ENCODE data around the gene MAP3K10. TPM values are rescaled to one million over a fixed set of nuclear protein-coding genes. Genes with fewer than 3 reads are reported as not detected.

Gene MAP3K10
- total RNA-seq, 4 donors from 2014 or later: 10.8 to 19.5 (median 11.9) TPM

- Histone ChIP-seq H3K36me3 (no peaks in the 10 kb centered on the region), H3K27ac (no peak overlapping the region), H3K4me3 (no peak overlapping the region), H3K27me3 (no peaks in the 10 kb centered on the region), H3K4me1 (no peaks in the 10 kb centered on the region), H3K9me3 (no peaks in the 10 kb centered on the region)
- no peak for DNase-seq
- WGBS, 2 donors (ENCODE audit: low coverage in 1 of 2): 69 to 71% methylated on average over 5 of the region's 5 CpGs
- TF ChIP-seq POLR2AphosphoS5 (IDR thresholded peaks at IDR 0.05): no peak
- TF ChIP-seq, protein P1, sequence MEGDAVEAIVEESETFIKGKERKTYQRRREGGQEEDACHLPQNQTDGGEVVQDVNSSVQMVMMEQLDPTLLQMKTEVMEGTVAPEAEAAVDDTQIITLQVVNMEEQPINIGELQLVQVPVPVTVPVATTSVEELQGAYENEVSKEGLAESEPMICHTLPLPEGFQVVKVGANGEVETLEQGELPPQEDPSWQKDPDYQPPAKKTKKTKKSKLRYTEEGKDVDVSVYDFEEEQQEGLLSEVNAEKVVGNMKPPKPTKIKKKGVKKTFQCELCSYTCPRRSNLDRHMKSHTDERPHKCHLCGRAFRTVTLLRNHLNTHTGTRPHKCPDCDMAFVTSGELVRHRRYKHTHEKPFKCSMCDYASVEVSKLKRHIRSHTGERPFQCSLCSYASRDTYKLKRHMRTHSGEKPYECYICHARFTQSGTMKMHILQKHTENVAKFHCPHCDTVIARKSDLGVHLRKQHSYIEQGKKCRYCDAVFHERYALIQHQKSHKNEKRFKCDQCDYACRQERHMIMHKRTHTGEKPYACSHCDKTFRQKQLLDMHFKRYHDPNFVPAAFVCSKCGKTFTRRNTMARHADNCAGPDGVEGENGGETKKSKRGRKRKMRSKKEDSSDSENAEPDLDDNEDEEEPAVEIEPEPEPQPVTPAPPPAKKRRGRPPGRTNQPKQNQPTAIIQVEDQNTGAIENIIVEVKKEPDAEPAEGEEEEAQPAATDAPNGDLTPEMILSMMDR (IDR thresholded peaks at IDR 0.05): no peak
- no peak for TF ChIP-seq POLR2A (IDR thresholded peaks at IDR 0.05)
- no peak for TF ChIP-seq EP300 (IDR thresholded peaks at IDR 0.05; ENCODE audit: low read depth)
- intact Hi-C loops (cut with DNase I; ENCODE audit: low total_unique reads) (no loop called here), in situ Hi-C loops (cut with MboI; ENCODE audit: low pct_ligation_motif_present in 1 of 4, low pct_unique_long_range_greater_than_20kb in 1 of 4, low sequenced_read_pairs in 3 of 4) (no loop called here)
These were observed 15.4 kb upstream of the MAP3K10 start for GRCh38 chr19:40175820-40176219.

DNA sequence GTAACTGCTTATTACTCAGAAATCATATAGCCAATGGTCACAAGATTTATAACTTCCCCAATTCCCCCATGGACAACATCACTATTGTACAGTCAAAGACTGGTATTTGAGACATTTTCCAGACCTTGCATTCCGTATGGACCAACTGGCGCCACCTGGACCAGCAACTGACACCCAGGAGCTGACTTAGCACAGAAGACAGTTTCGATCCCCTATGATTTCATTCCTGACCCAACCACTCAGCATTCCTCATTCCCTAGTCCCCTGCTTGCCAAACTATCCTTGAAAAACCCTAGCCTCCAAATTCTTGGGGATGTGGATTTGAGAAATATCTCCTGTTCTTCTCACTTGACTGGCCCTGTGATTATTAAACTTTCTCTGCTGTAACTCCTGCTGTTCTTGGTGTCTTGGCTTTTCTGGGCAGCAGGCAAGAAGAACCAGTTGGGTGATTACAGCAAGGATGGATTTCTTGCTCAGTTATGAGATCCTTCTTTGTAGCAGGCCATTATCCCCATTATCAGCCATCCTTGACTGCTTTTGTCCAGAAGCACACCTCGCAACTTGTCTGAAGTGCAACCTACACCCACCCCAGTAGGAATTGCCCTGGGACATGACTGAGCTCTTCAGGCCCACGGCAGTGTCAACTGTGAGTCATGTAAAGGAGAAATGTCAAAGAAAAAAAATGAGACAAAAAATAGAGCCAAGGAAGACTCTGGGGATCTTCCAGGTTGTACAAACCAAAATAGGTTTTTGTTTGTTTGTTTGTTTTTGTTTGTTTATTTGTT is 13.7 kb upstream of the MAP3K10 start:
- WGBS, 2 donors (ENCODE audit: low coverage in 1 of 2): 80 to 89% methylated on average over 3 to 5 of the region's 5 CpGs

DNA sequence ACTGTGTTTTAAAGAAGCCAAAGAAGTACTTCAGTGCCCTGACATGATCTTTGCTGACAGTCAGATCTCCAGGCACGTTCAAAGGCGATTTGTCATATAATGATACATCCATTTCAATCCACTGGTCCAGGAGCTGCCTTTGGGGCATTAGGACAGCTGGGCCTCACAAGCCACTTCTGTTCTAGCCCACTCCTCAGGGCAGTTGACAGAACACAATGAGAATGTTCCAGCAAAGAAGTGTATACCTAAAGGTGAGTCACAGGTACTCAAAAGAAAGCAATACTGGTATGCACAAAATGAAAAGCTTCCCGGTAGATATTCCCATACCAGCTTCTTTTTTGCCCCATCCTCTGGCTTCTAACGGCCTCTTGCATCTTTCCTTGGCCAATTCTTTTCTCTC is 12.5 kb upstream of the MAP3K10 start:
- no peak for DNase-seq
- no peak overlapping the region for H3K4me3 ChIP-seq
- TF ChIP-seq EP300 (IDR thresholded peaks at IDR 0.05; ENCODE audit: low read depth) (no peak), POLR2AphosphoS5 (IDR thresholded peaks at IDR 0.05) (no peak)
- TF ChIP-seq, protein P1 (IDR thresholded peaks at IDR 0.05): no peak
- no peaks in the 10 kb centered on the region for H3K27me3 ChIP-seq
- no peaks in the 10 kb centered on the region for H3K9me3 ChIP-seq
- in situ Hi-C loops (cut with MboI; ENCODE audit: low pct_ligation_motif_present in 1 of 4, low pct_unique_long_range_greater_than_20kb in 1 of 4, low sequenced_read_pairs in 3 of 4): no loop called here
- 58 to 82% methylated on average over 2 to 4 of the region's 4 CpGs for WGBS, 2 donors (ENCODE audit: low coverage in 1 of 2)
- H3K27ac ChIP-seq: no peak overlapping the region
- intact Hi-C loops (cut with DNase I; ENCODE audit: low total_unique reads): no loop called here
- no peaks in the 10 kb centered on the region for H3K4me1 ChIP-seq
- no peaks in the 10 kb centered on the region for H3K36me3 ChIP-seq

More for the DNA sequence above, 13.7 kb upstream of the MAP3K10 start:
- DNase-seq: no peak
- H3K4me1 ChIP-seq: no peaks in the 10 kb centered on the region
- intact Hi-C loops (cut with DNase I; ENCODE audit: low total_unique reads) (no loop called here), in situ Hi-C loops (cut with MboI; ENCODE audit: low pct_ligation_motif_present in 1 of 4, low pct_unique_long_range_greater_than_20kb in 1 of 4, low sequenced_read_pairs in 3 of 4) (no loop called here)
- no peaks in the 10 kb centered on the region for H3K27me3 ChIP-seq
- H3K4me3 ChIP-seq: no peak overlapping the region
- no peak overlapping the region for H3K27ac ChIP-seq
- TF ChIP-seq EP300 (IDR thresholded peaks at IDR 0.05; ENCODE audit: low read depth) (no peak), POLR2A (IDR thresholded peaks at IDR 0.05) (no peak), POLR2AphosphoS5 (IDR thresholded peaks at IDR 0.05) (no peak)
- TF ChIP-seq, protein P1 (IDR thresholded peaks at IDR 0.05): no peak
- no peaks in the 10 kb centered on the region for H3K9me3 ChIP-seq
- H3K36me3 ChIP-seq: no peaks in the 10 kb centered on the region

GRCh38 chr19:40184273-40184672 is 7.0 kb upstream of the MAP3K10 start:
- no peaks in the 10 kb centered on the region for H3K36me3 ChIP-seq
- H3K4me3 ChIP-seq: no peak overlapping the region
- intact Hi-C loops (cut with DNase I; ENCODE audit: low total_unique reads) (no loop called here), in situ Hi-C loops (cut with MboI; ENCODE audit: low pct_ligation_motif_present in 1 of 4, low pct_unique_long_range_greater_than_20kb in 1 of 4, low sequenced_read_pairs in 3 of 4) (no loop called here)
- WGBS, 2 donors (ENCODE audit: low coverage in 1 of 2): 91% methylated on average over 1 of the region's 1 CpG; no CpG with 5 or more reads in 1 of the 2 donors
- no peaks in the 10 kb centered on the region for H3K27me3 ChIP-seq
- no peak for TF ChIP-seq EP300 (IDR thresholded peaks at IDR 0.05; ENCODE audit: low read depth)
- no peak for DNase-seq
- no peaks in the 10 kb centered on the region for H3K4me1 ChIP-seq
- H3K27ac ChIP-seq: no peak overlapping the region
- H3K9me3 ChIP-seq: no peaks in the 10 kb centered on the region
